ENCODE results near the gene SSX2IP. TPM values are rescaled to one million over a fixed set of nuclear protein-coding genes. Genes with fewer than 3 reads are reported as not detected.

The SSX2IP gene
- total and polyA plus RNA-seq, 2 experiments from 2014 or later = 23.2 to 28.4 TPM

DNA sequence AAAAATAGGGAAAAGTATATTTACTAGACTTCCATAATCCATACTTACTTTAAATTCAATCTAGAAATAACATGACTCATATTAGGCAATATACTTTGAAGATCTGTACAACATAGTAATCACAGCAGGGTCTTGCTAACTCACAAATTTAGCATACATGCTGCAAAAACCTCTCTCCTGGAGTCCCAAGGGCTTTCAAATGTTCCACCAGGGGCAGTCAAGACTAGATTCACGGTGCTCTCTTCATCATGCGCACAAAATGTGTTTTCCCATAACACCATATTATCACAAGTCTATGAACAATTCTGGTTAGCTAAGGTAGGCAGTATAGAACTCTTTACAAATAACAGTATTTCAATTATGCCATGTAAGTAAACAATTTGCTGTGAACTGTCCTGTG is 45.8 kb downstream of the SSX2IP start:
- no peaks in the 10 kb centered on the region for H3K4me1 ChIP-seq (ENCODE audit: insufficient read depth)
- no peaks in the 10 kb centered on the region for H3K9me2 ChIP-seq (ENCODE audit: insufficient read depth)
- no peaks in the 10 kb centered on the region for H3F3A ChIP-seq (replicated peaks; ENCODE audit: low read depth)
- no peaks in the 10 kb centered on the region for H3K27me3 ChIP-seq (ENCODE audit: insufficient read depth)
- Mint-ChIP-seq H3K4me3 (no peak overlapping the region), H3K27me3 (ENCODE audit: insufficient read depth, low read depth, poor library complexity) (no peaks in the 10 kb centered on the region), H3K9me3 (no peaks in the 10 kb centered on the region), H3K27ac (no peak overlapping the region), H3K36me3 (ENCODE audit: low read depth) (peaks cover 6% of the 10 kb centered on the region; the same call in 2 of the 3 replicates), H3K4me1 (no peaks in the 10 kb centered on the region)
- ATAC-seq (no peak), DNase-seq (ENCODE audit: low spot score) (no peak)
- TF ChIP-seq, protein P1, sequence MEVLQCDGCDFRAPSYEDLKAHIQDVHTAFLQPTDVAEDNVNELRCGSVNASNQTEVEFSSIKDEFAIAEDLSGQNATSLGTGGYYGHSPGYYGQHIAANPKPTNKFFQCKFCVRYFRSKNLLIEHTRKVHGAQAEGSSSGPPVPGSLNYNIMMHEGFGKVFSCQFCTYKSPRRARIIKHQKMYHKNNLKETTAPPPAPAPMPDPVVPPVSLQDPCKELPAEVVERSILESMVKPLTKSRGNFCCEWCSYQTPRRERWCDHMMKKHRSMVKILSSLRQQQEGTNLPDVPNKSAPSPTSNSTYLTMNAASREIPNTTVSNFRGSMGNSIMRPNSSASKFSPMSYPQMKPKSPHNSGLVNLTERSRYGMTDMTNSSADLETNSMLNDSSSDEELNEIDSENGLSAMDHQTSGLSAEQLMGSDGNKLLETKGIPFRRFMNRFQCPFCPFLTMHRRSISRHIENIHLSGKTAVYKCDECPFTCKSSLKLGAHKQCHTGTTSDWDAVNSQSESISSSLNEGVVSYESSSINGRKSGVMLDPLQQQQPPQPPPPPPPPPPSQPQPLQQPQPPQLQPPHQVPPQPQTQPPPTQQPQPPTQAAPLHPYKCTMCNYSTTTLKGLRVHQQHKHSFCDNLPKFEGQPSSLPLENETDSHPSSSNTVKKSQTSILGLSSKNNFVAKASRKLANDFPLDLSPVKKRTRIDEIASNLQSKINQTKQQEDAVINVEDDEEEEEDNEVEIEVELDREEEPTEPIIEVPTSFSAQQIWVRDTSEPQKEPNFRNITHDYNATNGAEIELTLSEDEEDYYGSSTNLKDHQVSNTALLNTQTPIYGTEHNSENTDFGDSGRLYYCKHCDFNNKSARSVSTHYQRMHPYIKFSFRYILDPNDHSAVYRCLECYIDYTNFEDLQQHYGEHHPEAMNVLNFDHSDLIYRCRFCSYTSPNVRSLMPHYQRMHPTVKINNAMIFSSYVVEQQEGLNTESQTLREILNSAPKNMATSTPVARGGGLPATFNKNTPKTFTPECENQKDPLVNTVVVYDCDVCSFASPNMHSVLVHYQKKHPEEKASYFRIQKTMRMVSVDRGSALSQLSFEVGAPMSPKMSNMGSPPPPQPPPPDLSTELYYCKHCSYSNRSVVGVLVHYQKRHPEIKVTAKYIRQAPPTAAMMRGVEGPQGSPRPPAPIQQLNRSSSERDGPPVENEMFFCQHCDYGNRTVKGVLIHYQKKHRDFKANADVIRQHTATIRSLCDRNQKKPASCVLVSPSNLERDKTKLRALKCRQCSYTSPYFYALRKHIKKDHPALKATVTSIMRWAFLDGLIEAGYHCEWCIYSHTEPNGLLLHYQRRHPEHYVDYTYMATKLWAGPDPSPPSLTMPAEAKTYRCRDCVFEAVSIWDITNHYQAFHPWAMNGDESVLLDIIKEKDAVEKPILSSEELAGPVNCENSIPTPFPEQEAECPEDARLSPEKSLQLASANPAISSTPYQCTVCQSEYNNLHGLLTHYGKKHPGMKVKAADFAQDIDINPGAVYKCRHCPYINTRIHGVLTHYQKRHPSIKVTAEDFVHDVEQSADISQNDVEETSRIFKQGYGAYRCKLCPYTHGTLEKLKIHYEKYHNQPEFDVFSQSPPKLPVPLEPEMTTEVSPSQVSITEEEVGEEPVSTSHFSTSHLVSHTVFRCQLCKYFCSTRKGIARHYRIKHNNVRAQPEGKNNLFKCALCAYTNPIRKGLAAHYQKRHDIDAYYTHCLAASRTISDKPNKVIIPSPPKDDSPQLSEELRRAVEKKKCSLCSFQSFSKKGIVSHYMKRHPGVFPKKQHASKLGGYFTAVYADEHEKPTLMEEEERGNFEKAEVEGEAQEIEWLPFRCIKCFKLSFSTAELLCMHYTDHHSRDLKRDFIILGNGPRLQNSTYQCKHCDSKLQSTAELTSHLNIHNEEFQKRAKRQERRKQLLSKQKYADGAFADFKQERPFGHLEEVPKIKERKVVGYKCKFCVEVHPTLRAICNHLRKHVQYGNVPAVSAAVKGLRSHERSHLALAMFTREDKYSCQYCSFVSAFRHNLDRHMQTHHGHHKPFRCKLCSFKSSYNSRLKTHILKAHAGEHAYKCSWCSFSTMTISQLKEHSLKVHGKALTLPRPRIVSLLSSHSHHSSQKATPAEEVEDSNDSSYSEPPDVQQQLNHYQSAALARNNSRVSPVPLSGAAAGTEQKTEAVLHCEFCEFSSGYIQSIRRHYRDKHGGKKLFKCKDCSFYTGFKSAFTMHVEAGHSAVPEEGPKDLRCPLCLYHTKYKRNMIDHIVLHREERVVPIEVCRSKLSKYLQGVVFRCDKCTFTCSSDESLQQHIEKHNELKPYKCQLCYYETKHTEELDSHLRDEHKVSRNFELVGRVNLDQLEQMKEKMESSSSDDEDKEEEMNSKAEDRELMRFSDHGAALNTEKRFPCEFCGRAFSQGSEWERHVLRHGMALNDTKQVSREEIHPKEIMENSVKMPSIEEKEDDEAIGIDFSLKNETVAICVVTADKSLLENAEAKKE (CRISPR knock-in tag; IDR thresholded peaks at IDR 0.05) = no peak
- peak; percentile 13 to 39; a peak in 3 of 4 replicates for TF ChIP-seq CTCF (conservative IDR thresholded peaks at IDR 0.05; ENCODE audit: low read depth in 2 of 2)
- H4K20me1 ChIP-seq (replicated peaks; ENCODE audit: insufficient read depth) = no peaks in the 10 kb centered on the region
- no peaks in the 10 kb centered on the region for H3K79me2 ChIP-seq (replicated peaks; ENCODE audit: insufficient read depth)
- no peak overlapping the region for H3K4me3 ChIP-seq
- peaks cover 5% of the 10 kb centered on the region; the same call in 1 of the 2 replicates for H3K36me3 ChIP-seq (ENCODE audit: insufficient read depth)
- H2AFZ ChIP-seq = no peak overlapping the region
- no peak overlapping the region for H3K4me2 ChIP-seq
- no peak overlapping the region for H3K27ac ChIP-seq (ENCODE audit: low read depth)

- peaks cover 6% of the 10 kb centered on the region; the same call in 2 of the 3 replicates for H3K36me3 Mint-ChIP-seq (ENCODE audit: low read depth)
- no peak overlapping the region for H3K27ac Mint-ChIP-seq
- H3K27me3 ChIP-seq (ENCODE audit: insufficient read depth) = no peaks in the 10 kb centered on the region
- H3K4me2 ChIP-seq = no peak overlapping the region
- H3K9me2 ChIP-seq (ENCODE audit: insufficient read depth) = peaks cover 6% of the 10 kb centered on the region; the same call in 1 of the 2 replicates
- no peaks in the 10 kb centered on the region for H3K36me3 ChIP-seq (ENCODE audit: insufficient read depth)
- no peak overlapping the region for H3K4me3 Mint-ChIP-seq
- no peak for ATAC-seq
- no peak overlapping the region for H3K4me3 ChIP-seq
- H3F3A ChIP-seq (replicated peaks; ENCODE audit: low read depth) = no peaks in the 10 kb centered on the region
- no peaks in the 10 kb centered on the region for H3K27me3 Mint-ChIP-seq (ENCODE audit: insufficient read depth, low read depth, poor library complexity)
- no peaks in the 10 kb centered on the region for H4K20me1 ChIP-seq (replicated peaks; ENCODE audit: insufficient read depth)
- no peaks in the 10 kb centered on the region for H3K4me1 ChIP-seq (ENCODE audit: insufficient read depth)
- no peaks in the 10 kb centered on the region for H3K79me2 ChIP-seq (replicated peaks; ENCODE audit: insufficient read depth)
- H2AFZ ChIP-seq = no peak overlapping the region
- TF ChIP-seq CTCF (conservative IDR thresholded peaks at IDR 0.05; ENCODE audit: low read depth in 2 of 2) = no peak
- TF ChIP-seq CREB1 (CRISPR knock-in tag; IDR thresholded peaks at IDR 0.05; ENCODE audit: low read depth) = no peak
- TF ChIP-seq ETS1 (IDR thresholded peaks at IDR 0.05) = no peak
- no peak for TF ChIP-seq JUNB (IDR thresholded peaks at IDR 0.05; ENCODE audit: unreplicated experiment)
- no peak for TF ChIP-seq STAT1 (IDR thresholded peaks at IDR 0.05; ENCODE audit: unreplicated experiment)
- no peak for TF ChIP-seq EZH2phosphoT487 (IDR thresholded peaks at IDR 0.05; ENCODE audit: unreplicated experiment)
- TF ChIP-seq ZNF114 (CRISPR knock-in tag; IDR thresholded peaks at IDR 0.05) = no peak
- no peak for TF ChIP-seq EZH2 (IDR thresholded peaks at IDR 0.05; ENCODE audit: low read depth, unreplicated experiment)
- no peak for TF ChIP-seq NANOG (IDR thresholded peaks at IDR 0.05; ENCODE audit: borderline replicate concordance)
- TF ChIP-seq ZNF331 (CRISPR knock-in tag; IDR thresholded peaks at IDR 0.05; ENCODE audit: low read depth) = no peak
- no peak overlapping the region for H3K27ac ChIP-seq (ENCODE audit: low read depth)
- H3K9me3 Mint-ChIP-seq = no peaks in the 10 kb centered on the region
- no peaks in the 10 kb centered on the region for H3K4me1 Mint-ChIP-seq
- DNase-seq (ENCODE audit: low spot score) = no peak
These were observed 47.1 kb downstream of the SSX2IP start for GRCh38 chr1:84643183-84643582.
